Measurements from ENCODE around the gene MRC2.

The MRC2 gene

GRCh38 chr17:62703261-62703775, 75.8 kb downstream of the MRC2 start:
- no peak for DNase-seq

GRCh38 chr17:62703776-62704380, 76.4 kb downstream of the MRC2 start:
- DNase-seq, result peak; percentile 62

GRCh38 chr17:62704381-62704971, 77.0 kb downstream of the MRC2 start:
- no peak for DNase-seq

- no peak for DNase-seq
Measured at GRCh38 chr17:62705156-62705777, 77.8 kb downstream of the MRC2 start.

GRCh38 chr17:62705778-62706597, 78.5 kb downstream of the MRC2 start:
- no peak for DNase-seq

- DNase-seq, result no peak
Measured at GRCh38 chr17:62706598-62707424, 79.3 kb downstream of the MRC2 start.

GRCh38 chr17:62707425-62707739, 79.9 kb downstream of the MRC2 start:
- DNase-seq, result no peak

- DNase-seq, result no peak
Measured at GRCh38 chr17:62708587-62708986, 81.1 kb downstream of the MRC2 start.

- DNase-seq, result no peak
Measured at GRCh38 chr17:62712171-62712581, 84.7 kb downstream of the MRC2 start.

GRCh38 chr17:62713086-62713881, 85.8 kb downstream of the MRC2 start:
- no peak for DNase-seq

GRCh38 chr17:62714016-62714777, 86.7 kb downstream of the MRC2 start:
- no peak for DNase-seq

GRCh38 chr17:62715882-62716390, 88.5 kb downstream of the MRC2 start:
- no peak for DNase-seq

- no peak for DNase-seq
Measured at GRCh38 chr17:62716834-62717588, 89.5 kb downstream of the MRC2 start.

GRCh38 chr17:62717589-62717855, 90.1 kb downstream of the MRC2 start:
- no peak for DNase-seq

GRCh38 chr17:62717889-62718288, 90.4 kb downstream of the MRC2 start:
- no peak for DNase-seq

GRCh38 chr17:62718429-62718828, 91.0 kb downstream of the MRC2 start:
- DNase-seq, result no peak

GRCh38 chr17:62719586-62719985, 92.1 kb downstream of the MRC2 start:
- DNase-seq, result no peak

GRCh38 chr17:62720126-62720850, 92.8 kb downstream of the MRC2 start:
- no peak for DNase-seq

GRCh38 chr17:62722625-62723024, 95.2 kb downstream of the MRC2 start:
- DNase-seq, result no peak

- no peak for DNase-seq
Measured at GRCh38 chr17:62723842-62724241, 96.4 kb downstream of the MRC2 start.
